ENCODE results near the gene RBM4B.

RBM4B gene

DNA sequence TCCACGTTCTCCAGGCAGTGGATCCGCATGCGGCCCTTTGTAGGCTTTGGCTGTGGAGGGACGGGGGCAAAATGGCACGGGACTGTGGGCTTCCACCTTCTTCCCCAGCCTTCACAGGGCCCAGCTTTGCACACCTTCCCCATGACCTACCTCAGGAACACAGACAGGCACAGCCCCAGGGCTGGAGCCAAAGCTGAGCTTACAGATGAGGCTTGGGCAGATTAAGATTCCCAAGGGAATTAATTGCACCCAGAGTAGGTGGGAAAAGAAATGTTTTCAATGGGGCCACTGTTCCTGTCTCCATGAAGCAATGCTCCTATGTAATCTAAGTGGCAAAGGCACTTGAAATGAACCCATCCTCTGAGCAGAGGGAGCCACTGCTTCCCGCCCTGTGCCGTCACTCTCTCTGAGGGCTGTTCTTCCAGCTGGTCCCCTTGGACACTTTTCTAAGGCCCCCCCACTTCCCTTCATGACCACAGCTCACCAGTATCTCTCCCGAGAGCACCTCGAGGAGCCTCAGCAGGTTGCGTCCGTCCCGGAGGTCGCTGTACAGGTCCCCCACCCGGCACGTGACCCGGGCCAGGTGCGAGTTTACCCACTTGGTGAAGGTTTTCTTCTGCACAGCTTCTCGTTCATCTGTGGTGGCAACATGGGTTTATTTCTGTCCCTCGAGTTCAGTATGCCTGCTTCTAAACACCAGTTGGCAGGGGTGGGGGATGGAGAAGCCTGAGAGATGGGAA is 37.8 kb upstream of the RBM4B start:
- TF ChIP-seq, protein P1, sequence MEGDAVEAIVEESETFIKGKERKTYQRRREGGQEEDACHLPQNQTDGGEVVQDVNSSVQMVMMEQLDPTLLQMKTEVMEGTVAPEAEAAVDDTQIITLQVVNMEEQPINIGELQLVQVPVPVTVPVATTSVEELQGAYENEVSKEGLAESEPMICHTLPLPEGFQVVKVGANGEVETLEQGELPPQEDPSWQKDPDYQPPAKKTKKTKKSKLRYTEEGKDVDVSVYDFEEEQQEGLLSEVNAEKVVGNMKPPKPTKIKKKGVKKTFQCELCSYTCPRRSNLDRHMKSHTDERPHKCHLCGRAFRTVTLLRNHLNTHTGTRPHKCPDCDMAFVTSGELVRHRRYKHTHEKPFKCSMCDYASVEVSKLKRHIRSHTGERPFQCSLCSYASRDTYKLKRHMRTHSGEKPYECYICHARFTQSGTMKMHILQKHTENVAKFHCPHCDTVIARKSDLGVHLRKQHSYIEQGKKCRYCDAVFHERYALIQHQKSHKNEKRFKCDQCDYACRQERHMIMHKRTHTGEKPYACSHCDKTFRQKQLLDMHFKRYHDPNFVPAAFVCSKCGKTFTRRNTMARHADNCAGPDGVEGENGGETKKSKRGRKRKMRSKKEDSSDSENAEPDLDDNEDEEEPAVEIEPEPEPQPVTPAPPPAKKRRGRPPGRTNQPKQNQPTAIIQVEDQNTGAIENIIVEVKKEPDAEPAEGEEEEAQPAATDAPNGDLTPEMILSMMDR (IDR thresholded peaks at IDR 0.05; ENCODE audit: low read depth, low read length, missing control alignments) = no peak
- no peak for DNase-seq (ENCODE audit: low read depth)
- in situ Hi-C loops (cut with HindIII; ENCODE audit: low sequenced_read_pairs) = no loop called here
- no peak overlapping the region for H3K4me3 ChIP-seq (ENCODE audit: low read depth, low read length)

DNA sequence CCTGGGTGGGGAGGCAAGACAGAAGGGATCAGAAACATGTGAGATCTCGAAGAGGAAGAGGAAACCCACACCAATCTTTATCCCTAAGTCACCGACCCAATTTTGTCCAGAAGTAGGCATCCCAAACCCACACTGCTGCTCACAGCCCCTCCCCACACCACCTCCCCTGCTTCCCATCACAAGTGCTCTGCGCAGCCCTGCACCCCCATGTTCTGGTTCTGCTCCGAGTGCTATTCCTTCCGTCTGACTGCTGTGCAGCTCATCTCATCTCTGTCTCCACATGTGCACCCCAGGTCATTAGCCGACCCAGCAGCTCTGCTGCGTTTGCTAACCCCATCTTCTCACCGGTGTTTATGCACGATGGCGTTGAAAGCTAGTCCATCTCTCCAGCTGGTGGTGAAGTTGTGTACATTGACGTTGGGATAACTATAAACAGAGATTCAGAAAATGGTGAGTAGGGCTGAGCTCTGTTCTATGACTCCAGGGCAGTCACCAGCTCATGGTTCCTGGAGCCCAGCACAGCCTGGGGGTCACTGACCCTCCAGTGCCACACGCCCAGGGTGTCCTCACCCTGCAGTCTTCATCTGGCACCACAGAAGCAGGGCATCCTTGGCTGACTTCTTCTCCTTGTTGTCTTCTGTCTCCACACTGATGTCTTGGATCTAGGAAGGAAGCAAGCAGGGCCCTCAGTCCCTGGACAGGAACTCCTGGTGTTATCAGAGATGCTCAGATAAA is 36.2 kb upstream of the RBM4B start:
- no peak overlapping the region for H3K4me3 ChIP-seq (ENCODE audit: low read depth, low read length)
- TF ChIP-seq, protein P1 (IDR thresholded peaks at IDR 0.05; ENCODE audit: low read depth, low read length, missing control alignments) = no peak
- in situ Hi-C loops (cut with HindIII; ENCODE audit: low sequenced_read_pairs) = no loop called here
- DNase-seq (ENCODE audit: low read depth) = no peak

DNA sequence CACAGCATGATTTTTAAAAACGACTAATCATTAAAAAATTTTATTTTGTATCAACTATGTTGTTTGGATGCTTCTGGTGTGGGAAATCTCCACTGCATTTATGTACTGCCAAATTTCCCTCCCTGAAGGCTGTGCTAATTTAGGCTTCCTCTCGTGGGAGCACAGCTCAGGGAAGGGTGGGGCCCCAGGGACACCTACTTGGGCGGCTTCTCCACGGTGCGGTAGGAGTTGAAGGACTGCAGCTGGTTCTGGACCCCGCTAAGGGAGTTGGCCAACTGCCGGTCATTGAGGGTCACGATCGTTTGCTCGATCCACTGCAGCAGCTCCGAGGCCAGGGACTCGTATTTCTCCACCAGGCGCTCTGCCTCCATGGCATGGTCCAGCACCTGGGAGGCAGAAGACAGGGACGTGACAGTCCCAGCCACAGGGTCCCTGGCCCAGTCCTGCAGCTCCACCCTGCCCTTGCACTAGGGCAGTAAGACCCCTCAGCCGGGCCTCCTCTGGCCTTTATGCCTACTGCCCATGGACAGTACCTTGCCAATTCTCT is 32.8 kb upstream of the RBM4B start:
- DNase-seq (ENCODE audit: low read depth) = no peak
- in situ Hi-C loops (cut with HindIII; ENCODE audit: low sequenced_read_pairs) = no loop called here
- TF ChIP-seq, protein P1 (IDR thresholded peaks at IDR 0.05; ENCODE audit: low read depth, low read length, missing control alignments) = no peak
- H3K4me3 ChIP-seq (ENCODE audit: low read depth, low read length) = no peak overlapping the region

DNA sequence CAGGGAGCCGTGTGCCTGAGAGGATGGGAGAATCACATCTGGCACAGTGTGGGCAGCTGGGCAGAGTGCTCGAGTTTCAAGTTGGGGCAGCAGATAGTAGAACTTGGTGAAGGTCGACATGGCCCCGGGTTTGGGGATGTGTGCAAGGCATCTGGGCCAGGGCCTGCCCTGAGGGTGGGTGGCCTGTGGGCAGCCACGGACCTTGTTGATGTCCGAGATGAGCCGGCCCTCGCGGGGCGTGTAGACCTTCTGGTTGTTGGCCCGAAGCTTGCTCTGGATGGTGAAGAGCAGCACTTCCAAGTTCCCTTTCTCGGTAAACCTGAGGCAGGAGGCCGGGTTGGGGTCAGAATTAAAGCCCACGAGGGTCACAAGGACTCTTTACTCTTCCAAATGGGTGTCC is 31.0 kb upstream of the RBM4B start:
- H3K4me3 ChIP-seq (ENCODE audit: low read depth, low read length) = no peak overlapping the region
- in situ Hi-C loops (cut with HindIII; ENCODE audit: low sequenced_read_pairs) = loop anchor here (5.0 to 10.0 kb wide), 2 partner anchors 64 to 176 kb away; no protein-coding TSS in a partner anchor
- TF ChIP-seq, protein P1 (IDR thresholded peaks at IDR 0.05; ENCODE audit: low read depth, low read length, missing control alignments) = no peak
- no peak for DNase-seq (ENCODE audit: low read depth)

DNA sequence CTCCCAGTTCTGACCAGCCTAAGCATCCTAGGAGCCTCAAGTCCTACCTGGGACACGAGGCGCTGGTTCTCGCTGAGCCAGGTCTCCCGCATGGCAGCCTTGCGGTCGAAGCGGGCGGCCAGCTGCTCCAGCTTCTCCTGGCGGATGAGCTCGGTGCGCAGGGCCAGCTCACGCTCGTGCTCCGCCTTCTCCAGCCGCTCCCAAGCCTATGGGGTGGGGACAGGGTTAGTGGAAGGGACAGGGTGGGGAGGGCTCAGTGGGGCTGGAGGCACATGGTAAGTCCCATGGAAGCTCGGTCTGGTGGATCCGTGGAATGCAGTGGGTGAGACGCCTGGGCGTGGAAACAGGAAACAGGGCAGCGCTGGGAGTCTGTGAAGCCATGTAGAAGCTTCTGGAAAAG is 30.4 kb upstream of the RBM4B start:
- TF ChIP-seq, protein P1 (IDR thresholded peaks at IDR 0.05; ENCODE audit: low read depth, low read length, missing control alignments) = no peak
- no peak overlapping the region for H3K4me3 ChIP-seq (ENCODE audit: low read depth, low read length)
- in situ Hi-C loops (cut with HindIII; ENCODE audit: low sequenced_read_pairs) = loop anchor here (5.0 to 10.0 kb wide), 2 partner anchors 64 to 177 kb away; no protein-coding TSS in a partner anchor
- no peak for DNase-seq (ENCODE audit: low read depth)

DNA sequence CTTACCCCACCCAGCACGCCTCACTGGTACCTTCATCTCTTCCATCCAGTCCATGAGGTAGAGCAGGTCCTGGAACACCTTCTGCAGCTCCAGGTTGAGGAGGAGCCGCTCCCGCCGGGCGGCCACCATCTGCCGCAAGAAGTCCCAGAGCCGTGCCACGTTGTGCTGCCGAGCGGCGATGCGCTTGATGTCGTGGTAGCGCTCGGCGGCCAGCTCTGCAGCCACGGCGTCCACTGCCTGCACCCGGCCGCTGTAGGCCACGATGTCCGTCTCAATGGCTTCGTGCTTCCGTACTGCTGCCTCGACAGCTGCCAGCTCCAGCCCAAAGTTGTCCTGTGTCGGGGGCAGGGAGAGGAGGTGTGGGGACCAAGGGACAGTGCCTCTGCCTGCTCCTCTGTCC is 29.8 kb upstream of the RBM4B start:
- no peak for DNase-seq (ENCODE audit: low read depth)
- in situ Hi-C loops (cut with HindIII; ENCODE audit: low sequenced_read_pairs) = loop anchor here (5.0 to 10.0 kb wide), 2 partner anchors 65 to 177 kb away; no protein-coding TSS in a partner anchor
- H3K4me3 ChIP-seq (ENCODE audit: low read depth, low read length) = no peak overlapping the region
- TF ChIP-seq, protein P1 (IDR thresholded peaks at IDR 0.05; ENCODE audit: low read depth, low read length, missing control alignments) = no peak

All from astrocyte of the cerebellum (primary cell).